GM10266 (cell line): ENCODE data around the gene PECR.
A peak's percentile ranks its signal among the peaks of the same experiment; 100 is the strongest.

Experiments
- DNase-seq: peaks from one replicate; pipeline ENCODE4 v3.0.0; 2012; ENCODE audit errors: extremely low spot score
- TF ChIP-seq, protein P1 (sequence below): IDR thresholded peaks from 2 replicates; pipeline ENCODE4 v1.5.1; 2012; ENCODE audit warnings: mild to moderate bottlenecking, low read depth; ENCODE audit not compliant: control insufficient read depth, insufficient read depth; ENCODE audit errors: missing control alignments

The PECR gene

GRCh38 chr2:216044883-216045486, 36.6 kb downstream of the PECR start:
- peak; percentile 32 for DNase-seq
- TF ChIP-seq, protein P1, sequence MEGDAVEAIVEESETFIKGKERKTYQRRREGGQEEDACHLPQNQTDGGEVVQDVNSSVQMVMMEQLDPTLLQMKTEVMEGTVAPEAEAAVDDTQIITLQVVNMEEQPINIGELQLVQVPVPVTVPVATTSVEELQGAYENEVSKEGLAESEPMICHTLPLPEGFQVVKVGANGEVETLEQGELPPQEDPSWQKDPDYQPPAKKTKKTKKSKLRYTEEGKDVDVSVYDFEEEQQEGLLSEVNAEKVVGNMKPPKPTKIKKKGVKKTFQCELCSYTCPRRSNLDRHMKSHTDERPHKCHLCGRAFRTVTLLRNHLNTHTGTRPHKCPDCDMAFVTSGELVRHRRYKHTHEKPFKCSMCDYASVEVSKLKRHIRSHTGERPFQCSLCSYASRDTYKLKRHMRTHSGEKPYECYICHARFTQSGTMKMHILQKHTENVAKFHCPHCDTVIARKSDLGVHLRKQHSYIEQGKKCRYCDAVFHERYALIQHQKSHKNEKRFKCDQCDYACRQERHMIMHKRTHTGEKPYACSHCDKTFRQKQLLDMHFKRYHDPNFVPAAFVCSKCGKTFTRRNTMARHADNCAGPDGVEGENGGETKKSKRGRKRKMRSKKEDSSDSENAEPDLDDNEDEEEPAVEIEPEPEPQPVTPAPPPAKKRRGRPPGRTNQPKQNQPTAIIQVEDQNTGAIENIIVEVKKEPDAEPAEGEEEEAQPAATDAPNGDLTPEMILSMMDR = no peak

DNA sequence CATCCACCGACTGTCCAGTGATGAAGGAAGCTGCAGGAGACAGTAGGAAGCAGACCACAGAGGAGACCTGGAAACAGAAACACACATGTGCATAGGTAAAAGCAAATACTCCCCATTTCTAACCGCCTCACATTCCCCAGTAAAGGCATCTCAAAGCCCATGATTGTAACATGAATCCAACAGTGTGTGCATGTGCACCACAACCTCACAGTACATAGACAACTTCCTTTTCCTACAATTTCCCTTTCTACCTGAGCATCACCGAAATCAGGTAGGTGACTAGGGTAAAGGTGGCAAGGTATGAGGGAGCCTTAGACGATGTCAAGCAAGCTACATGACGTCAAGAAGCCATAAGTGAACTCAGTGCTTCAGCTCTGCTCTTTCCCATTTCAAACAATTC, 37.7 kb downstream of the PECR start:
- no peak for DNase-seq
- TF ChIP-seq, protein P1 = no peak

GRCh38 chr2:216041438-216041837, 40.2 kb downstream of the PECR start:
- TF ChIP-seq, protein P1 = no peak
- DNase-seq = no peak

- TF ChIP-seq, protein P1 = no peak
- no peak for DNase-seq
These were observed 41.7 kb downstream of the PECR start for GRCh38 chr2:216039918-216040317.

- TF ChIP-seq, protein P1 = peak; percentile 83
These were observed 47.5 kb downstream of the PECR start for GRCh38 chr2:216034065-216034464.

DNA sequence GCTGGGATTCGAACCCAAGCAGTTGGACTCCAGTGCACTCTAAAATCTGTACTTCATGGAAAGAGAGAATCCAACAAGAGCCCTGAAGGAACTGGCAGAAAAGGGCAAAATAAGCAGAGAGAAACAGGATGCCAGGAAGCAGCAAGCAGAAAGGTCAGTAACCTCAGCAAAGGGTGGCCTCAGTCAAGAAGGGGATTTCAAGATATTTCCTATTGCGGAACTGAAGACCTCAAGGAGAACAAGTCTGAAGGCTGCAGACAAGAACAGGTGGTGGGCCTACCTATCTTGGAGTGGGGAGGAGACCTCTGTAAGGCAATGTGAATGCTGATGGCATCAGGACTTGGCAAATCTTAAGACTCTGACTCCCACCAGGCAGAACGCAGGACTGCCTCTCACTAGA, 48.2 kb downstream of the PECR start:
- TF ChIP-seq, protein P1 = no peak
- no peak for DNase-seq

More at GRCh38 chr2:216034065-216034464, 47.5 kb downstream of the PECR start:
- DNase-seq = peak; percentile 64

- peak; percentile 48 for DNase-seq
- TF ChIP-seq, protein P1 = no peak
These were observed 49.5 kb downstream of the PECR start for GRCh38 chr2:216031960-216032689.
